GM12878 (cell line): Measurements from ENCODE around the gene CCDC87. TPM values are rescaled to one million over a fixed set of nuclear protein-coding genes. Genes with fewer than 3 reads are reported as not detected.
A peak's percentile ranks its signal among the peaks of the same experiment; 100 is the strongest.

Experiments
- BCL11A ChIP-seq: IDR thresholded peaks from 2 replicates; pipeline ENCODE4 v1.6.1; 2011; ENCODE audit warnings: low read depth, low read length
- CEBPZ ChIP-seq: fragments of 150-350 bp; IDR thresholded peaks from 2 replicates; pipeline ENCODE4 v1.6.1; 2016; ENCODE audit warnings: low read depth, low read length
- EP300 ChIP-seq, 2 experiments: fragments of 150-350 bp in 1 of 2; IDR thresholded peaks; 2 replicates each; pipeline ENCODE4 v1.6.1; 2011 to 2012; ENCODE audit warnings: low read depth in 2 of 2, low read length in 2 of 2, borderline replicate concordance in 1 of 2, improper control_type of control experiment in 1 of 2, inconsistent platforms in 1 of 2; ENCODE audit not compliant: control insufficient read depth in 1 of 2
- FOXM1 ChIP-seq: IDR thresholded peaks from 2 replicates; pipeline ENCODE4 v1.6.1; 2012; ENCODE audit warnings: low read depth, mild to moderate bottlenecking, inconsistent platforms, low read length, moderate library complexity
- GATAD2B ChIP-seq: fragments of 450-650 bp; conservative IDR thresholded peaks from 2 replicates; pipeline ENCODE4 v1.6.1; 2017; ENCODE audit warnings: low read depth, mild to moderate bottlenecking, moderate library complexity
- KAT2A ChIP-seq: conservative IDR thresholded peaks from 2 replicates; pipeline ENCODE4 v1.6.1; 2011; ENCODE audit warnings: low read depth, low read length; ENCODE audit not compliant: control insufficient read depth
- LARP7 ChIP-seq: fragments of 450-650 bp; IDR thresholded peaks from 2 replicates; pipeline ENCODE4 v1.6.1; 2017; ENCODE audit warnings: mild to moderate bottlenecking
- MEF2A ChIP-seq: IDR thresholded peaks from 2 replicates; pipeline ENCODE4 v1.6.1; 2011; ENCODE audit warnings: low read depth, mild to moderate bottlenecking, low read length, moderate library complexity; ENCODE audit not compliant: insufficient read depth
- NFXL1 ChIP-seq: fragments of 450-650 bp; IDR thresholded peaks from 2 replicates; pipeline ENCODE4 v1.6.1; 2017; ENCODE audit warnings: antibody characterized with exemption, mild to moderate bottlenecking, borderline replicate concordance
- NR2F1 ChIP-seq: fragments of 450-650 bp; conservative IDR thresholded peaks from 2 replicates; pipeline ENCODE4 v1.6.1; 2017; ENCODE audit warnings: mild to moderate bottlenecking
- PML ChIP-seq: IDR thresholded peaks from 2 replicates; pipeline ENCODE4 v1.6.1; 2012; ENCODE audit warnings: low read length, inconsistent platforms
- POLR2AphosphoS2 ChIP-seq: IDR thresholded peaks from 2 replicates; pipeline ENCODE4 v1.6.1; 2011; ENCODE audit warnings: low read depth, mild to moderate bottlenecking, low read length, improper control_type of control experiment, moderate library complexity
- RAD21 ChIP-seq: IDR thresholded peaks from 2 replicates; pipeline ENCODE4 v1.6.1; 2011; ENCODE audit warnings: mild to moderate bottlenecking, low read depth, low read length, moderate library complexity; ENCODE audit not compliant: insufficient read depth
- RBBP5 ChIP-seq: fragments of 200-600 bp; sonication (generic); conservative IDR thresholded peaks from 2 replicates; pipeline ENCODE4 v1.6.1; 2016
- RFX5 ChIP-seq: IDR thresholded peaks from 2 replicates; pipeline ENCODE4 v1.6.1; 2011; ENCODE audit warnings: low read depth, low read length, improper control_type of control experiment
- SUPT20H ChIP-seq: IDR thresholded peaks from 2 replicates; pipeline ENCODE4 v1.6.1; 2011; ENCODE audit warnings: low read depth, mild to moderate bottlenecking, low read length, moderate library complexity, borderline replicate concordance; ENCODE audit not compliant: control insufficient read depth
- SUZ12 ChIP-seq: fragments of 200-600 bp; sonication (generic); IDR thresholded peaks from one replicate; pipeline ENCODE4 v1.6.1; 2018; ENCODE audit warnings: antibody characterized with exemption, mild to moderate bottlenecking; ENCODE audit not compliant: unreplicated experiment
- YBX1 ChIP-seq: fragments of 450-650 bp; IDR thresholded peaks from 2 replicates; pipeline ENCODE4 v1.6.1; 2016; ENCODE audit warnings: antibody characterized with exemption
- ZBED1 ChIP-seq: IDR thresholded peaks from 2 replicates; pipeline ENCODE4 v1.6.1; 2016; ENCODE audit warnings: borderline replicate concordance
- ZBTB33 ChIP-seq: fragments of 450-650 bp; IDR thresholded peaks from 2 replicates; pipeline ENCODE4 v1.6.1; 2017; ENCODE audit warnings: mild to moderate bottlenecking
- ZNF24 ChIP-seq: fragments of 450-650 bp; IDR thresholded peaks from 2 replicates; pipeline ENCODE4 v1.6.1; 2017; ENCODE audit warnings: antibody characterized with exemption, mild to moderate bottlenecking
- ZNF274 ChIP-seq: IDR thresholded peaks from one replicate; pipeline ENCODE4 v1.8.0; 2011; ENCODE audit not compliant: insufficient read length, insufficient read depth
- ZNF592 ChIP-seq: fragments of 450-650 bp; IDR thresholded peaks from 2 replicates; pipeline ENCODE4 v1.6.1; 2017; ENCODE audit warnings: mild to moderate bottlenecking, moderate library complexity
- polyA plus RNA-seq, 11 experiments: library from polyadenylated mRNA; depleted of rRNA in 4 of 11; unstranded in 6 of 11; stranded (reverse) in 5 of 11; fragments of >200 nt; fragmentation: Nextera tagmentation in 4 of 11; fragmentation: Illumina TruSeq in 1 of 11; extraction: Ambion mirVana in 4 of 11; extraction: Trizol in 1 of 11; gene quantifications; 1 replicate in 1 of 11; 2 replicates in 10 of 11; pipeline versions ENCODE4 v1.2.1 to v1.2.3, GENCODE V29; 2011 to 2016; ENCODE audit warnings: inconsistent platforms in 2 of 11, missing spikeins in 2 of 11, low read depth in 1 of 11
- total RNA-seq, 4 experiments: library from RNA; depleted of rRNA in 3 of 4; stranded (reverse); fragments of >200 nt in 3 of 4; fragmentation: Illumina TruSeq in 1 of 4; extraction: Trizol in 1 of 4; gene quantifications; 2 replicates each; pipeline versions ENCODE4 v1.2.1 to v1.2.3, GENCODE V29; 2013 to 2021

The CCDC87 gene
- total and polyA plus RNA-seq, 10 of the 15 experiments (the other 5 are each of a cell fraction or from before 2014, with no cell fraction given) = 0.02 to 0.17 (median 0.09) TPM; not detected in 3

- TF ChIP-seq KAT2A (no peak), ZNF24 (no peak), RBBP5 (no peak), NR2F1 (no peak), NFXL1 (0 out of 2 replicates have a peak, but pooled peaks have one; percentile 76), ZNF592 (no peak), BCL11A (no peak), POLR2AphosphoS2 (no peak), ZBED1 (no peak), LARP7 (peak; percentile 75; the same call in 1 of the 2 replicates), MEF2A (no peak), ZNF274 (no peak), SUZ12 (no peak), PML (no peak), YBX1 (no peak), ZBTB33 (no peak), CEBPZ (no peak), EP300 (IDR thresholded peaks at IDR 0.05; ENCODE audit: borderline replicate concordance in 1 of 2, control insufficient read depth in 1 of 2, low read depth in 2 of 2, low read length in 2 of 2) (no peak), GATAD2B (peak; percentile 98), RAD21 (no peak), SUPT20H (no peak), FOXM1 (no peak), RFX5 (no peak)
Observed at GRCh38 chr11:66545701-66546367, 47.0 kb downstream of the CCDC87 start, which contains the start of gene ZDHHC24 (continued).
